Activated CD4-positive, alpha-beta T cell treated with anti-CD3 and anti-CD28 coated beads, Interleukin-2, amount 50 U/mL, for 4 hours (primary cell): Measurements from ENCODE around the gene SMARCB1.
A peak's percentile ranks its signal among the peaks of the same experiment; 100 is the strongest.
"Not testable (repeated sequence)": the region's sequence is repeated elsewhere in the genome, so short reads cannot be mapped to it uniquely, and the experiment has no call there.

Source experiments
- DNase-seq, 2 experiments: peaks; one replicate each; pipeline ENCODE4 v3.0.0-alpha.2; 2020

Gene SMARCB1

DNA sequence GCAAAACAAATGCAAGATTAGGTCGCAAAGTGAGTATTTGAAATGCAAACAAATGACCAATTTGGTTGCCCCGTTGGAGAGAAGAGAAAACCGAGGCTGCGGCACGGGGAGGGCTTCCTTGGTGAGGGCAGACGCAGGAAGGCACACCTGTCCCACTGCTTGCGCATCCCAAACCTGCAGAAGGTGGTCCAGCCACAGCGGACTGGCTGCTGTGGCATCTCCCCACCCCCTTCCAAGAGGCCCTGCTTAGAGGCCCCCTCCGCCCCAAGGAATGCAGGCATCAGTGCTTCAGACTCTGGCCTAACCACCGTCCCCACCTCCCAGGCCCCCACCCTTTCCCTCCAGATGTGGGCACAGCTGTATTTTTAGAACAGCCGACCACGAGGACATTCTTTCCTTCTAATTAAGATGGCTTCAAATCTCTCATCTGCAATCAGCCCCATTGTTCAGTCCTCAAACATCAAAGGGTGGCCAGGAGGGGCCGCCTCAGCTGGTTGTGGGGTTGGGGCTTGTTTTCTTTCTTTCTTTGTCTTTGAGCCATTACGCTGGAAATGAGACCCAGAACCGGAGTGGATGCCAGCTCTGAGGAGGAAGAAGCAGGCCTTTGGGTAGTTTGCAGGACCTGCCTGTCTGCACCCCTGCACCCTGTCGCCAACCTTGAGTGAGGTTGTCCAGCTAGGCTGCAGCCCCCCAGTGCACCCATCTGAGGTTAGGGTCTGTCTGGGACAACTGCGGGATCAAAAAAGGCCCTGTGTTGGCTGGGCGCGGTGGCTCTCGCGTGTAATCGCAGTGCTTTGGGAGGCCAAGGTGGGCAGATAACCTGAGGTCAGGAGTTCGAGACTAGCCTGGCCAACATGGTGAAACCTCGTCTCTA is 61.5 kb downstream of the SMARCB1 start:
- no peak for DNase-seq

DNA sequence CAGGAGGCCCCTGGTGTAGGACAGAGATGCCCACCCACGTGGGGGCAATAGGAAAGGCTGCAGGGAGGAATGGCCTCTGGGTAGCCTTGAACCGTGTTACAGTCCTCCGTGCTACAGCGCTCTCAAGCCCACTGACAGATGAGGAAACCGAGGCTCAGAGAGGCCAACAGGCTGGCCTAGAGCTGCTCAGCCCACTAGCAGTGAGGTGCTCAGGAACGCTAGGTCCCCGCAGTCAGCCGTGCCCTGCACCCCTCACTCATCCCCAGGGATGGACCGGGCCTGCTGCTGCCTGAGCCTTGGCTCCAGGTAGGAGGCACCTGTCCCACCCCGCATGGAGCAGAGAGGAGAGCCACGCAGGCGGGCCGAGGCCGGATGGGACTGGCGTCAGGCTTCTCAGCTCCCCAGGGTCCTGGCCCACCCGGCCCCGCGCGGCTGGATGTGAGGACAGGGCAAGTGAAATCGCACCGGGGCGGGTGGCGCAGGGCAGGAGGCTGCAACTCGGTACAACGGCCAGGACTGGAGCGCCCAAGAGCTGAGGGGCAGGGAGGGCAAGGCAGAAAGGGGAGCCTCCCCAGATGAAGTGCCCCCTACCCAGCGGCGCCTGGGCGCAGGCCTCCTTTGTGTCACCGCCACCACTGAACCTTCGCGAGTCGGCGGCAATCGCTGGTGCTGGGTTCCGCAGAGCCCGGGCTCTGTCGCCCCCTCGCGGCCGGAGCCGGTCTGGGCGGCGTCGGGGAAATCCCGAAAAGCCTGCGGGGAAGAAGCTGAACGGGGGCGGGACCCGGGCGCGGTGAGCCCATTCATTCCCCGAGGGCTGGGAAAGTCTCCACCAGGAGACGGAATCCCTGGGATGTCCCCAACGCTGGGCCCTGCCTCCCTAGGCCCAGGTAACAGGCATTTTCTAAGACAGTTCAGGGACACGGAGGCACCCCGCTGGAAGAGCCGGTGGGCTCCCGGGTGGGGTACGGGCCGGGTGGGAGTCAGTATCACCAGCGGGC is 62.5 kb downstream of the SMARCB1 start:
- DNase-seq: peak; percentile 78 to 83

DNA sequence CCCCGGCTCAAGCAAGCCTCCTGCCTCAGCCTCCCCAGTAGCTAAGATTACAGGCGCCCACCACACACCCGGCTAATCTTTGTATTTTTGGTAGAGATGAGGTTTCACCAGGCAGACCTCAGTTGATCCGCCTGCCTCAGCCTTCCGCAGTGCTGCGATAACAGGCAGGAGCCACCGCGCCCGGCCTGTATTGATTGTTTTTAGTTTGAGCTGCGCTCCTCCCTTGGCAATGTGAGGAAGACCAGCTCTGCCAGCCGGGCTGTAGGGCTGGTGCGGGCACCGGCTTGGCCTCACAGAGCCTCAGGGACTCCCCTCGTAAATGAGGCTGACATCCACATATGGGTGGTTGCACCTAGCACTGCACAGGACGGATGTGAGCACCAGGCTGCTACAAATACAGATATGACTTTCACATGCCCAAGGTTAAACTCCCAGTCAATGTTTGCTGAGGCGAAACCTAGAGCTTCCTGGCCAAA is 63.4 kb downstream of the SMARCB1 start:
- DNase-seq: no peak

DNA sequence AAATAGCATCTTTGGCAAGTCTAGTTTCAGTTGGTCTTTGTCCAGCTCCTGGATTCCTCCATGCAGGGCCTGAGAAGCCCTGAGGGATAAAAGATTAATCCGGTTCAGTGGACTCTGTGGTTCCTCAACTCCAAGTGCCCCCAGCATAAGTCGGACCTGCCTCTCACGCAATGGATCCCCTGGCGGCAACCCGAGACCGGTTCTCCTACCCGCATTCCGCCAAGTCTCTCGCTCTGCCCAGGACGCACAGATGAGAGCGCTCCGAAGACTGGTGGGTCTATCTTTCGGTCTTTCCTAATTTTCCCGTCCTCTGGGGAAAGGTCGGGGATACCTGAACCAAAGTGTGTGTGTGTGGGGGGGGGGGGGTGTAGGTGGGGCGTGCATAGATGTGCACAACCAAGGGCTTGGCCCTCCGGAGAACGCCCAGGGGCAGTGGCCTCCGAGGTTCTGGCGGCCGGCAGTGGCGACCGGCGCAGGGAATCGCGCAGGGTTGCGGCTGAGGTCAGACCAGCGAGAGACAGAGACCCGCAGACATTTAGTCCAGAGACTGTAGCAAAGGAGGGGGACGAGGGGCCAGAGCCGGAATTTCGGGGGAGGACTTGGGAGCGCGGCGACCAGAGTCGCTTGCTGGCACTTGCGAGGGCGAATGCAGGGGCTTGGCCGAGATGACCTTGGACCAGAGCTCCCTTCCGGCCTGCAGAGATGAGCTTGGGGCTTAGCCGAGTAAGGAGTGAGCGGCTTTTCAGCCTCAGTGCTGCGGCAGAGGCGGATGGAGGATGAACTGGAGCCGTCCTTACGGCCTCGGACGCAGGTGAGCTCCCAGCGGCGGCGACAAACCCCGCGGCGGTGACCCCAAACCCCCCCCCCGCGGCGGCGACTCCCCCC is 70.2 kb downstream of the SMARCB1 start:
- no peak for DNase-seq

DNA sequence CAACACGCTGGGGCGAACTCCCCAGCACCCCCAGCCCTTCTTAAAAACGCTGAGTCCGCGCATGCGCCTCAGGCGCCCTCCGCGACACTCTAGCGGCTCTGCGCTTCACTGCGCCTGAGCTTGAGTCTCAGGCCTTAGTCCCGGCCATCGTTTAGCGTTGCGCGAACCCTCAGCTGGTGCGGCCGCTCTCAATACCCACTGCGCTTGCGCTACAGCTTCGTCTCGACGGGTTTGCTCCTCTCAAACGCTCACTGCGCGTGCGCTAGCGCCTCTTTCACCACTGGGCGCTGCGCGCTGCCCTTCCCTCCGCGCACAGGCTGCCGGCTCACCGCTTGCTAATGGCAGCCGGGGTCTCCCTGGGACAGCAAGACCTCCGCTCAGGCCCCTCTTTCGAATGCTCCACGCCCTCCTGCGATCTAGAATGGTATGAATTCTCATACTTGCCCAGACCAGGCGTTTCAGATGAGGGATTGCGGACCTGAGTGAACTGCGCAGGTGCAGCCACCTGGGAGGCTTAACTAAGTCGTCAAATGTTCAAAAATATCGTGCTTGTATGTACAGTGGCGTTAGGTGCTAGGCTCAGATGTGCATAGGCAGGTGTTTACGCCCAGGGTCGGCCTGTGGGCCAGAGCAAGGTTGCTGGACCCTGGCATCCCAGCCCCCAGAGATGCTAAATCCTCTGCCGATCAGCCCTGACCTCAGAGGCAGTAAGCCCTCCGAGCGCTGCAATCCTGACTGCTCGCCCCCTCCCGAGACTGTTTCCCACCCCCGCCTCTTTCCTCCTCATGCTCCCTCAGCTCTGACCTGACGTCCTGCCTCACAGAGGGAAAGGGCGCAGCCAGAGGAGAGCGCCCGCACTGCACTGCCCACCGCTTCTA is 71.1 kb downstream of the SMARCB1 start, which contains the start of gene SLC2A11:
TSS of gene SLC2A11 (plus strand) at position 270 of the 878 bp plus-strand sequence. CDS start at position 395, 125 bp downstream.
- peak; percentile 86 to 91 for DNase-seq

DNA sequence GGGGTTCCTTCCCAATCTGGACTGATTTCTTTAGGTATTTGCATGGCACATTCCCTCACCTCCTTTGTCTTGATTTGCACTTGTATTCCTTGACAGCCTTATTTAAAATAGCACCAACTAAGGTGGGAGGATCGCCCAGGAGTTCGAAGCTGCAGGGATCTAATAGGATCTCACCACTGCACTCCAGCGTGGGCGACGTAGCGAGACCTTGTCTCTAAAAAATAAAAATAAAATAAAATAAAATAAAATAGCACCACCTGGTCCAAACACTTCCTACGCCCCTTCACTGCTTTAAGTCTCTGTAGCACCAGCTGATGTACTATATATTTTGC is 71.7 kb downstream of the SMARCB1 start:
- DNase-seq: no peak

DNA sequence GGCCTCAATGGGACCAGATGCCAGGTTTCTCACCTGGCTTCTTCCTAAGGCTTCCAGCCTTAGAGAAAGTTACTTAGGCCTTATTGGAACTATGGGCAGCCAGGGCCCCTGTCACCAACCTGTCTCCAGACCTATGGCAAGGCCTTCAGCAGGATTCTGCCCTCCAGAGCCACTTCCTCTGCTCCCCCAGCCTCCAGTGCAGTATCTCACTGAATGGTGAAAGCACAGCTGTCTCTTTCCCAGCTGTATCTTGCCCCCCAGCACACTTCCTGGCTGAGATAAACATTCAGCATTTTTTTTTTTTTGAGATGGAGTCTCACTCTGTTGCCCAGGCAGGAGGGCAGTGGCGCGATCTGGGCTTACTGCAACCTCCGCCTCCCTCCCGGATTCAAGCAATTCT is 72.4 kb downstream of the SMARCB1 start:
- DNase-seq: no peak

DNA sequence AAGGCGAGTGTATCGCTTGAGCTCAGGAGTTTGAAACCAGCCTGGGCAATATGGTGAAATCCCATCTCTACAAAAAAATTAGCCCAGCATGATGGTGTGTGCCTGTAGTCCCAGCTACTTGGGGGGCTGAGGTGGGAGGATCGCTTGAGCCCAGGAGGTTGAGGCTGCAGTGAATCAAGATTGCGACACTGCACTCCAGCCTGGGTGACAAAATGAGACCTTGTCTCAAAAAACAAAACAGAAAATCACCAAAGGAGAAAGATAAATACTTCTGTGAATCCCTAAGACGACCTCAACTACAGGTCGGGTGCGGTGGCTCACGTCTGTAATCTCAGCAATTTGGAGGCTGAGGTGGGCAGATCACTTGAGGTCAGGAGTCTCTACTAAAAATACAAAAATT is 73.4 kb downstream of the SMARCB1 start:
- not testable (repeated sequence) for DNase-seq

DNA sequence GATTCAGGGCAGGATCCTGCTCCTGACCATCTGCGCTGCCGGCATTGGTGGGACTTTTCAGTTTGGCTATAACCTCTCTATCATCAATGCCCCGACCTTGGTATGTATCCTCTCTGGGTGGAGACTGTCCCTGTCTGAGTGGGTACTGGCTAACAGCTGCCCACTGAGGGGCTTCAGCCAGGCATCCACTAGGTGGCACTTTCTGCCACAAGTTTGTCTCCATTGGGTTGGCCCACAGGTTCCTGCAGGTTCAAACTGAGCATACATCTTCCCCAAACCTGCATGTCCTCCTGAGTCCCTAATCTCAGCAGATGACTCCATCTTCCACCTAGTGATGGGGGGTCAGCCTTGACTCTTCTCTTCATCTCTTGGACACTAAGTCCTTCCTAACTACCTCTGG is 75.3 kb downstream of the SMARCB1 start:
- DNase-seq: peak in 1 of 2 experiments; percentile 26

DNA sequence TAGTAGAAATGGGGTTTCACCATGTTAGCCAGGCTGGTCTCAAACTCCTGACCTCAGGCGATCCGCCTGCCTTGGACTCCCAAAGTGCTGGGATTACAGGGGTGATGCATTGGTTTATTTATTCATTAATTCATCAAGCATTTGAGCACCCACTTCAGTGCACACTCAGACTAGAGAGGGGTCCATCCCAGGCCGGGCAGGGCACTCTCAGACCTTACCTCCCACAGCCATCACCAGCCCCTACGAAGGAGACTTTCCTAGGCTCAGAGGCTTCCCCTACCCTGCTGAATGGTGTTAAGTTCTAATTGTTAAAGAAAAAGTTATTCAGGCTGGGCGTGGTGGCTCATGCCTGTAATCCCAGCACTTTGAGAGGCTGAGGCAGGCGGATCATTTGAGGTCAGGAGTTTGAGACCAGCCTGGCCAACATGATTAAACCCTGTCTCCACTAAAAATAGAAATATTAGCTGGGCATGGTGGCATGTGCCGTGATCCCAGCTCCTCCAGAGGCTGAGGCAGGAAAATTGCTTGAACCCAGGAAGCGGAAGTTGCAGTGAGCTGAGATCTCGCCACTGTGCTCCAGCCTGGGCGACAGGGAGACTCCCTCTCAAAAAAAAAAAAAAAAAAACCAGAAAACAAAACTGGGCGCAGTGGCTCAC is 77.9 kb downstream of the SMARCB1 start:
- not testable (repeated sequence) for DNase-seq

DNA sequence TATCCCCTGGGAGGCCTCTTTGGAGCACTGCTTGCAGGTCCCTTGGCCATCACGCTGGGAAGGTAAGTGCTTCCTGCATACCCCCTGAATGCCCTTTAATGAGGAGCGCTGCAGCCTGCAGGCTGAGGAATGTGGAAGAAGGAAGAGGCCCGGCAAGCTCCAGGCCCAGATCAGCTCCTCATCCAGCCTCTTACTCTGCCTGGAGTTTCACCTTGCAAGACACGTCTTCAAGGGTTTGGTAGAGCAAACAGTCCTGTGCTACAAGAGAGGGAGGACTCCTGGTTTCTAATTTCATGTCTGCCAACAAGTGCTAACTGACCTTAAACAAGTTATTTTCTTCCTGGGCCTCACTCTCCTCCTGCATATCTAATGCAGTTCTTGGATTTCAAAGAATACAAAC is 81.8 kb downstream of the SMARCB1 start:
- no peak for DNase-seq

DNA sequence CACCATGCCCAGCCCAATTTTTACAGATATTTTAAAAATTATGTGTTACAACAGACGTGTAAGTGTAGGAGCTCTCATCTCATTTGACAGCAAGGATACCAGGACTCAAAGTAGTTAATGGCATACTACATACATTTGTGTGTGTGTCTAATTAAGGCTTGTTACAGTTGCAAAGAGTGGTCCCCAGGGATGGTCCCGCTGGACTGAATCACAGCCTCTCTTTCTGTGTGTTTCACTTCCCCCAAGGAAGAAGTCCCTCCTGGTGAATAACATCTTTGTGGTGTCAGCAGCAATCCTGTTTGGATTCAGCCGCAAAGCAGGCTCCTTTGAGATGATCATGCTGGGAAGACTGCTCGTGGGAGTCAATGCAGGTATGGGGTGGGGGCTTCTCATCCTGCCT is 88.1 kb downstream of the SMARCB1 start:
- DNase-seq: no peak

DNA sequence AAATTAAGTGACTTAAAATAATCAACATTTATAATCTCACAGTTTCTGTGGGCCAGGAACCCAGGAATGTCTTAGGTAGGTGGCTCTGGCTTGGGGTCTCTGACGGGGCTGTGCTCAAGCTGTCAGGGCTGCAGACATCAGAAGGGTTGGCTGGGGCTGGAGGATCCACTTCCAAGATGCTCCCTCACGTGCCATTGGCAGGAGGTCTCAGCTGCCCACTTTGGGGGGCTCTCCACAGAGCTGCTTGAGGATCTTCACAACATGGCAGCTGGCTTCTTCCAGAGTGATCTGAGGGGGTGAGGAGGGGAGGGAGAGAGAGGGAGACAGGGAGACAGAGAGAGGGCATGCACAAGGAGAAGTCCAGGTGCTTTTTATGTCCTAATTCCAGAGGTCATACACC is 89.0 kb downstream of the SMARCB1 start:
- DNase-seq: no peak

DNA sequence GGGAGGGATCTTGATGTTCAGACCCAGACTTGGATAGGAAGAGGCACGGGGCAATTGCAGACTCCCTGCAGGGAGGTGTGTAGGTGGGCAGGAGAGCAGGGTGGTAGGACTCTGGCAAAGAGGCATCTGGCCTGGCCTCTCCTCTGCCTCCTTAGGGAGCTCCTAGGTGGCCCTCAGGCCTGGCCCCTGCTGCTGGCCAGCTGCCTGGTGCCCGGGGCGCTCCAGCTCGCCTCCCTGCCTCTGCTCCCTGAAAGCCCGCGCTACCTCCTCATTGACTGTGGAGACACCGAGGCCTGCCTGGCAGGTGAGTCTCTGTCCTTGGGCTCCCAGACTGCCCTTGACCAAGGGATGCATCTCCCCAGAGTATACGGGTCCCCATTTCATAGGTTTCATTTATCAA is 90.8 kb downstream of the SMARCB1 start:
- no peak for DNase-seq

DNA sequence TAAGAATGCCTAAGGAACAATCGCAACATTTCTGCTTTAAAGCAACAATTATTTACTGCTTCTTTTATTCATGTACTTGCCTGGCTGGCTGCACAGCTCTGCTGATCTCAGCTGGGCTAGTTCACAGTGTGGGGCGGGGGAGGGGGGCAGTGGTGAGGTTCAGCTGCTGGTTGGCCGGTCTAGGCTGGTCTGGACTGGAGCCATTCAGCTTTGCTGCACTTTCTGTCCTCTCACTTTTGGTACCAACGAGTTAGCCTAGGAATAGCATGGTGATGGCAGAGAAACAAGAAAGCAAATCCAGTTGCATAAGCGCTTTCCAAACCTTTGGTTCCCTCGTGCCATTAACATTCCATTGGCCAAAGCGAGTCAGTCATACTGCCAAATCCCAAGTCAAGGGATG is 91.5 kb downstream of the SMARCB1 start:
- DNase-seq: no peak

DNA sequence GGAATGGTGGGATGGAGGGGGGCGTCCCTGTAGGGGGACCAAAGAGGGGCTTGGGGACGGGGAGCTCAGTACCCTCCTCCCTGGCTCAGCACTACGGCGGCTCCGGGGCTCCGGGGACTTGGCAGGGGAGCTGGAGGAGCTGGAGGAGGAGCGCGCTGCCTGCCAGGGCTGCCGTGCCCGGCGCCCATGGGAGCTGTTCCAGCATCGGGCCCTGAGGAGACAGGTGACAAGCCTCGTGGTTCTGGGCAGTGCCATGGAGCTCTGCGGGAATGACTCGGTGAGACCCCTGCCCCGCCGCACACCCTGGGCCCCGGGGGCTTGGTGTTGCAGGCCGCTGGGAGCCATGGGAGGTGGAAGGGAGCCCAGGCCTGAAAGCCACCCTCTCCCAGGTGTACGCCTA is 95.6 kb downstream of the SMARCB1 start:
- no peak for DNase-seq

DNA sequence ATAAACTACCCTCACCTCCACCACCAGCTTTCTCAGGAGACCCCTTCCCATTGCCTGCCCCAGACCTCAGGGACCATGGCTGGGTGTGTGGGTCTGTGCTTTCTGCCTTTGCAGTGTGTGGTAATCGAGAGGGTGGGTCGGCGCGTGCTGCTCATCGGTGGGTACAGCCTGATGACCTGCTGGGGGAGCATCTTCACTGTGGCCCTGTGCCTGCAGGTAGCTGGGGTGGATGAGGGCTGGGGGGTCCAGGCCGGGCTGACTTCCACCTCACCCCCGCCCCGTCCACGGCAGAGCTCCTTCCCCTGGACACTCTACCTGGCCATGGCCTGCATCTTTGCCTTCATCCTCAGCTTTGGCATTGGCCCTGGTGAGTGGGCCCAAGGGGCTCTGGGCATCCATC is 96.9 kb downstream of the SMARCB1 start:
- no peak for DNase-seq

DNA sequence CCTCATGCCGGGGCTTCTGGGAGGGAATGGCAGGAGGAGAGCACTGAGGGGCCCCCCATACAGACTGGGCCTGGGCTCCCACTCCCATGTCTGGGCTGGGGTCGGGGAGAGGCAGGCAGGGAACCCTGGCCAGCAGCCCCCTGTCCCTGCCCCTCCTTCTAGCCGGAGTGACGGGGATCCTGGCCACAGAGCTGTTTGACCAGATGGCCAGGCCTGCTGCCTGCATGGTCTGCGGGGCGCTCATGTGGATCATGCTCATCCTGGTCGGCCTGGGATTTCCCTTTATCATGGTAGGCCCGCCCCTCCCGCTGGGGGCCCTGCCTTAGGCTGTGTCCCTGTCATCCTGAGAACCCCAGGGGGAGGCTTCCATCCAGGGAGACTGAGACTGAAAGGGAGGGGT is 97.4 kb downstream of the SMARCB1 start:
- no peak for DNase-seq
